Mesendoderm (in vitro differentiated cells): Measurements from ENCODE around the gene FOXD1.

Experiments
- DNase-seq: peaks from one replicate; pipeline ENCODE4 v3.0.0; 2013
- H2AK5ac ChIP-seq: 2 replicates; pipeline ENCODE4 v1.6.1; 2013; ENCODE audit warnings: low read length, inconsistent platforms
- H2BK120ac ChIP-seq: 2 replicates; pipeline ENCODE4 v1.6.1; 2013; ENCODE audit warnings: low read depth, mild to moderate bottlenecking, low read length, moderate library complexity, mixed read lengths
- H2BK15ac ChIP-seq: replicated peaks from 2 replicates; pipeline ENCODE4 v1.6.1; 2013; ENCODE audit warnings: low read depth, mild to moderate bottlenecking, moderate library complexity
- H2BK5ac ChIP-seq: 2 replicates; pipeline ENCODE4 v1.6.1; 2013; ENCODE audit warnings: low read length, inconsistent platforms
- H3K18ac ChIP-seq: 2 replicates; pipeline ENCODE4 v1.6.1; 2013; ENCODE audit warnings: mild to moderate bottlenecking, low read length, mixed read lengths
- H3K23ac ChIP-seq: one replicate; pipeline ENCODE4 v1.6.1; 2013; ENCODE audit warnings: low read length
- H3K27ac ChIP-seq: 2 replicates; pipeline ENCODE4 v1.5.1; 2013; ENCODE audit warnings: low read depth, mild to moderate bottlenecking, inconsistent platforms, low read length, moderate library complexity
- H3K27me3 ChIP-seq: 2 replicates; pipeline ENCODE4 v1.6.1; 2013; ENCODE audit warnings: low read length, control low read depth, mild to moderate bottlenecking, inconsistent platforms; ENCODE audit not compliant: insufficient read depth, poor library complexity
- H3K36me3 ChIP-seq: 2 replicates; pipeline ENCODE4 v1.6.1; 2013; ENCODE audit warnings: low read length, inconsistent platforms; ENCODE audit not compliant: control insufficient read depth, insufficient read depth
- H3K4ac ChIP-seq: one replicate; pipeline ENCODE4 v1.6.1; 2013; ENCODE audit warnings: low read depth, mild to moderate bottlenecking, low read length, moderate library complexity
- H3K4me1 ChIP-seq: 2 replicates; pipeline ENCODE4 v1.6.1; 2013; ENCODE audit warnings: low read depth, low read length, inconsistent platforms; ENCODE audit not compliant: control insufficient read depth
- H3K4me2 ChIP-seq: 2 replicates; pipeline ENCODE4 v1.6.1; 2013; ENCODE audit warnings: low read length
- H3K4me3 ChIP-seq: 2 replicates; pipeline ENCODE4 v1.5.1; 2013; ENCODE audit warnings: mild to moderate bottlenecking, low read length
- H3K56ac ChIP-seq: one replicate; pipeline ENCODE4 v1.6.1; 2013; ENCODE audit warnings: low read length
- H3K79me1 ChIP-seq: 2 replicates; pipeline ENCODE4 v1.6.1; 2013; ENCODE audit warnings: low read length, inconsistent platforms
- H3K79me2 ChIP-seq: 2 replicates; pipeline ENCODE4 v1.6.1; 2013; ENCODE audit warnings: mild to moderate bottlenecking, low read length; ENCODE audit not compliant: control insufficient read depth, insufficient read depth
- H3K9ac ChIP-seq: 2 replicates; pipeline ENCODE4 v1.6.1; 2013; ENCODE audit warnings: low read length, inconsistent platforms
- H4K5ac ChIP-seq: one replicate; pipeline ENCODE4 v1.6.1; 2013; ENCODE audit warnings: low read length
- H4K8ac ChIP-seq: one replicate; pipeline ENCODE4 v1.6.1; 2013; ENCODE audit warnings: low read depth, mild to moderate bottlenecking, control low read depth, low read length, moderate library complexity
- WGBS: extraction: QIAGEN DNeasy Blood & Tissue Kit; methylation state at CpG from one replicate; pipeline ENCODE4 v1.1.7; 2013; ENCODE audit warnings: low lambda C conversion rate, missing lambda C conversion rate; ENCODE audit not compliant: insufficient coverage; ENCODE audit errors: extremely low coverage; 5-methylcytosine and 5-hydroxymethylcytosine counted together

The FOXD1 gene

GRCh38 chr5:73441378-73441777 lies 7.2 kb downstream of the FOXD1 start:
- no peak overlapping the region for H3K23ac ChIP-seq
- no peak overlapping the region for H2BK15ac ChIP-seq
- no peak overlapping the region for H4K5ac ChIP-seq
- H4K8ac ChIP-seq = no peak overlapping the region
- H3K56ac ChIP-seq = no peak overlapping the region
- H3K18ac ChIP-seq = no peak overlapping the region
- H3K79me1 ChIP-seq = no peaks in the 10 kb centered on the region
- no peak overlapping the region for H3K4me2 ChIP-seq
- no peak overlapping the region for H3K9ac ChIP-seq
- H2AK5ac ChIP-seq = no peak overlapping the region
- H3K4ac ChIP-seq = no peak overlapping the region
- no peak for DNase-seq
- H2BK5ac ChIP-seq = no peak overlapping the region
- peaks cover 65% of the 10 kb centered on the region for H3K27me3 ChIP-seq
- no peak overlapping the region for H2BK120ac ChIP-seq
- no peak overlapping the region for H3K27ac ChIP-seq
- peaks cover 2% of the 10 kb centered on the region for H3K4me1 ChIP-seq
- H3K4me3 ChIP-seq = no peak overlapping the region
- no peaks in the 10 kb centered on the region for H3K36me3 ChIP-seq
- H3K79me2 ChIP-seq = no peaks in the 10 kb centered on the region

- Histone ChIP-seq H3K4me3 (no peak overlapping the region), H3K23ac (no peak overlapping the region), H3K27me3 (peaks cover 77% of the 10 kb centered on the region), H4K8ac (no peak overlapping the region), H4K5ac (no peak overlapping the region), H3K27ac (no peak overlapping the region), H2BK120ac (no peak overlapping the region), H3K4me2 (no peak overlapping the region), H2BK5ac (no peak overlapping the region), H3K56ac (no peak overlapping the region), H3K9ac (no peak overlapping the region), H3K4me1 (peaks cover 2% of the 10 kb centered on the region), H3K79me1 (no peaks in the 10 kb centered on the region), H3K4ac (no peak overlapping the region), H3K18ac (no peak overlapping the region), H2AK5ac (no peak overlapping the region), H2BK15ac (no peak overlapping the region), H3K36me3 (no peaks in the 10 kb centered on the region), H3K79me2 (no peaks in the 10 kb centered on the region)
- no peak for DNase-seq
- no CpG with 5 or more reads among the region's 1 CpG for WGBS
Measured at GRCh38 chr5:73440262-73440661, 8.3 kb downstream of the FOXD1 start.

GRCh38 chr5:73438645-73439470 lies 9.7 kb downstream of the FOXD1 start:
- no peak overlapping the region for H2AK5ac ChIP-seq
- WGBS = no CpG with 5 or more reads among the region's 5 CpGs
- H3K23ac ChIP-seq = no peak overlapping the region
- no peaks in the 10 kb centered on the region for H3K79me2 ChIP-seq
- no peak overlapping the region for H2BK15ac ChIP-seq
- H3K4me1 ChIP-seq = peaks cover 2% of the 10 kb centered on the region
- H3K27me3 ChIP-seq = peaks cover 71% of the 10 kb centered on the region
- no peak overlapping the region for H3K4ac ChIP-seq
- no peak overlapping the region for H3K4me2 ChIP-seq
- H3K36me3 ChIP-seq = no peaks in the 10 kb centered on the region
- H4K8ac ChIP-seq = no peak overlapping the region
- no peak overlapping the region for H2BK5ac ChIP-seq
- no peak overlapping the region for H3K18ac ChIP-seq
- H3K4me3 ChIP-seq = no peak overlapping the region
- no peak for DNase-seq
- H3K79me1 ChIP-seq = no peaks in the 10 kb centered on the region
- no peak overlapping the region for H3K27ac ChIP-seq
- no peak overlapping the region for H3K9ac ChIP-seq
- no peak overlapping the region for H3K56ac ChIP-seq
- no peak overlapping the region for H2BK120ac ChIP-seq
- no peak overlapping the region for H4K5ac ChIP-seq

- no CpG with 5 or more reads among the region's 18 CpGs for WGBS
- Histone ChIP-seq H2AK5ac (no peak overlapping the region), H3K4me3 (no peak overlapping the region), H3K27ac (no peak overlapping the region), H4K8ac (no peak overlapping the region), H3K36me3 (no peaks in the 10 kb centered on the region), H4K5ac (no peak overlapping the region), H3K79me1 (no peaks in the 10 kb centered on the region), H3K23ac (no peak overlapping the region), H2BK120ac (no peak overlapping the region), H3K4me2 (peak overlapping the region; percentile 63), H3K27me3 (peaks cover 67% of the 10 kb centered on the region), H3K79me2 (no peaks in the 10 kb centered on the region), H2BK5ac (no peak overlapping the region), H3K4me1 (peaks cover 2% of the 10 kb centered on the region), H3K18ac (no peak overlapping the region), H2BK15ac (no peak overlapping the region), H3K56ac (no peak overlapping the region), H3K4ac (no peak overlapping the region), H3K9ac (peak overlapping the region; percentile 6)
- DNase-seq = peak; percentile 28
Measured at GRCh38 chr5:73437777-73438644, 10.6 kb downstream of the FOXD1 start.

GRCh38 chr5:73437101-73437776 lies 11.3 kb downstream of the FOXD1 start:
- Histone ChIP-seq H3K79me2 (no peaks in the 10 kb centered on the region), H3K23ac (no peak overlapping the region), H2BK5ac (no peak overlapping the region), H4K8ac (no peak overlapping the region), H3K4ac (no peak overlapping the region), H3K27me3 (peaks cover 59% of the 10 kb centered on the region), H3K4me1 (peaks cover 2% of the 10 kb centered on the region), H3K27ac (no peak overlapping the region), H2AK5ac (no peak overlapping the region), H2BK120ac (no peak overlapping the region), H3K36me3 (no peaks in the 10 kb centered on the region), H3K18ac (peak overlapping the region; percentile 30), H3K9ac (peak overlapping the region; percentile 57), H3K4me3 (no peak overlapping the region), H3K56ac (peak overlapping the region; percentile 81), H4K5ac (no peak overlapping the region), H3K79me1 (no peaks in the 10 kb centered on the region), H2BK15ac (no peak overlapping the region), H3K4me2 (peak overlapping the region; percentile 63)
- WGBS = no CpG with 5 or more reads among the region's 69 CpGs
- DNase-seq = peak; percentile 85
